ENCODE data around the gene FAHD1. TPM values are rescaled to one million over a fixed set of nuclear protein-coding genes. Genes with fewer than 3 reads are reported as not detected.

Gene FAHD1
- polyA plus RNA-seq, 3 donors: 7.5 to 24.9 (median 17.3) TPM

DNA sequence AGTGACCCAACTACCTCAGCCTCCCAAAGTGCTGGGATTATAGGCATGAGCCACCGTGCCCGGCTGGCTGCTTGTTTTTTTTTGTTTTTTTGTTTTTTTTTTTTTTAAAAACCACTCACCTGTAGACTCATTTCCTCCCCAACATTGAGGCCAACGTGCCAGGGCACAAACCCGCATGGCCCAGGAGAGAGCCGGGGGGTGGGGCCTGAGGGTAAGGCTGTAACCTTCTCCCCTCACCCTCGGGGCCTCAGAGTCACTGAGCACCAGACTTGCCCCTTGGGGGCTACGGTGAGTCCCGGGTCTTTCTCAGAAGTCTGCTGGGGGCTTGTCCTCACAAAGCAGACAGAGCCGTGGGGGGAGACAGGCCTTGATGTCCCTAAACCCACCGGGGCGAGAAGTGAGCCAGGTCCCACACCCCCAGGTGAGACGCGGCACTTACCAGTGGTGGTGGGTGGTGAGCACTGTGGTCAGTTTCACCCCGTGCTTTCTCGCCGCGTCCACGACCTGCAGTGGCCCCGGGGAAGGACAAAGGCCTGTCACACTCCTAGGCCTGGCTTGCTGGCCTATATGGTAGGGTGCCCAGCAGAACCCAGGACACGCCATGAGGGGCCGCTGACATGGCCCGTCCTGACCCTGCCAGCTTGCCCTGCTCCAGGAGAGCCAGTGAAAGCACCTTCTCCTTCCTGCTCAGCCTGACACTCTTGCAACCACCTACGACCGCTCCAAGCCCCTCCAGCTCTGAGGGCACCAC lies 5.0 kb upstream of the FAHD1 start:
- Mint-ChIP-seq H3K4me1 (peaks cover 13% of the 10 kb centered on the region), H3K4me3 (no peak overlapping the region), H3K9me3 (no peaks in the 10 kb centered on the region), H3K27ac (peak overlapping the region in 2 of 7 donors; percentile 58 to 76), H3K36me3 (peaks cover 27 to 65% of the 10 kb centered on the region in 2 donors), H3K27me3 (ENCODE audit: low read depth in 3 of 3) (peaks cover 0 to 3% (median 0%) of the 10 kb centered on the region in 3 donors)
- Histone ChIP-seq H3K36me3 (replicated peaks in 1 of 2; ENCODE audit: control insufficient read depth in 1 of 2, insufficient read depth in 2 of 2, low read length in 2 of 2) (peaks cover 56 to 60% of the 10 kb centered on the region in 2 donors), H3K4me1 (ENCODE audit: control insufficient read depth in 1 of 2, insufficient read depth in 2 of 2, low read length in 2 of 2) (peaks cover 9 to 16% of the 10 kb centered on the region in 2 donors), H2AFZ (ENCODE audit: insufficient read depth, low read depth, low read length, poor library complexity, severe bottlenecking) (no peak overlapping the region), H3K4me2 (replicated peaks; ENCODE audit: extremely low read depth, low read length, poor library complexity, severe bottlenecking) (no peak overlapping the region), H3K79me2 (ENCODE audit: insufficient read depth, low read length) (peaks cover 33% of the 10 kb centered on the region), H4K20me1 (ENCODE audit: insufficient read depth, low read length) (peaks cover 57% of the 10 kb centered on the region), H3K27me3 (ENCODE audit: control insufficient read depth in 2 of 2, insufficient read depth in 2 of 2, low read length in 2 of 2) (no peaks in the 10 kb centered on the region), H3K9ac (ENCODE audit: insufficient read depth, low read length, poor library complexity, severe bottlenecking) (no peak overlapping the region), H3K4me3 (replicated peaks in 1 of 3; ENCODE audit: low read depth in 2 of 3, low read length in 3 of 3) (no peak overlapping the region), H3K27ac (ENCODE audit: low read depth in 1 of 2, low read length in 2 of 2) (no peak overlapping the region), H3K9me3 (replicated peaks in 1 of 2; ENCODE audit: control insufficient read depth in 1 of 2, insufficient read depth in 1 of 2, low read length in 2 of 2) (no peaks in the 10 kb centered on the region)
- DNase-seq: no peak
- intact Hi-C loops (cut with micrococcal nuclease): no loop called here
- WGBS (ENCODE audit: insufficient coverage): 100% methylated on average over 14 of the region's 24 CpGs
- TF ChIP-seq, protein P1, sequence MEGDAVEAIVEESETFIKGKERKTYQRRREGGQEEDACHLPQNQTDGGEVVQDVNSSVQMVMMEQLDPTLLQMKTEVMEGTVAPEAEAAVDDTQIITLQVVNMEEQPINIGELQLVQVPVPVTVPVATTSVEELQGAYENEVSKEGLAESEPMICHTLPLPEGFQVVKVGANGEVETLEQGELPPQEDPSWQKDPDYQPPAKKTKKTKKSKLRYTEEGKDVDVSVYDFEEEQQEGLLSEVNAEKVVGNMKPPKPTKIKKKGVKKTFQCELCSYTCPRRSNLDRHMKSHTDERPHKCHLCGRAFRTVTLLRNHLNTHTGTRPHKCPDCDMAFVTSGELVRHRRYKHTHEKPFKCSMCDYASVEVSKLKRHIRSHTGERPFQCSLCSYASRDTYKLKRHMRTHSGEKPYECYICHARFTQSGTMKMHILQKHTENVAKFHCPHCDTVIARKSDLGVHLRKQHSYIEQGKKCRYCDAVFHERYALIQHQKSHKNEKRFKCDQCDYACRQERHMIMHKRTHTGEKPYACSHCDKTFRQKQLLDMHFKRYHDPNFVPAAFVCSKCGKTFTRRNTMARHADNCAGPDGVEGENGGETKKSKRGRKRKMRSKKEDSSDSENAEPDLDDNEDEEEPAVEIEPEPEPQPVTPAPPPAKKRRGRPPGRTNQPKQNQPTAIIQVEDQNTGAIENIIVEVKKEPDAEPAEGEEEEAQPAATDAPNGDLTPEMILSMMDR (IDR thresholded peaks at IDR 0.05): no peak

DNA sequence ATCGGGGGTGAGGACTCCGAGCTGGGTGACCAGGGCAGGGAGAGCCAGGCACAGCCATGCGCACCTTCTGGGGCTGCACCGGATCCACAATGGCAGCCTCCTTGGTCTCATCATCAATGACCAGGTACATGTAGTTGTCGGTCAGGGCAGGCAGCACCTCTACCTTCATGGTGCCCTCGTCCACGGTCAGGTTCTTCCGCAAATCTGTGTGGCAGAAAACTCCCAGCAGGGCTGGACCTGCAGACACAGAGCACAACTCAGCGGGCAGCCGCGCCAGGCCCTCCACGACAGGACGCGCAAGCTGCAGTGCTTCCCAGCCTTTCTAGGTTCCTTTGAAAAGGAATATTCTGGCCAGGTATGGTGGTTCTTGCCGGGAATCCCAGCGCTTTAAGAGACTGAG lies 4.2 kb upstream of the FAHD1 start:
- intact Hi-C loops (cut with micrococcal nuclease): no loop called here
- Histone ChIP-seq H3K79me2 (ENCODE audit: insufficient read depth, low read length) (peaks cover 40% of the 10 kb centered on the region), H3K9me3 (replicated peaks in 1 of 2; ENCODE audit: control insufficient read depth in 1 of 2, insufficient read depth in 1 of 2, low read length in 2 of 2) (no peaks in the 10 kb centered on the region), H3K4me3 (replicated peaks in 1 of 3; ENCODE audit: low read depth in 2 of 3, low read length in 3 of 3) (no peak overlapping the region), H3K27ac (ENCODE audit: low read depth in 1 of 2, low read length in 2 of 2) (no peak overlapping the region), H2AFZ (ENCODE audit: insufficient read depth, low read depth, low read length, poor library complexity, severe bottlenecking) (no peak overlapping the region), H3K36me3 (replicated peaks in 1 of 2; ENCODE audit: control insufficient read depth in 1 of 2, insufficient read depth in 2 of 2, low read length in 2 of 2) (peaks cover 48 to 52% of the 10 kb centered on the region in 2 donors), H3K4me2 (replicated peaks; ENCODE audit: extremely low read depth, low read length, poor library complexity, severe bottlenecking) (no peak overlapping the region), H3K9ac (ENCODE audit: insufficient read depth, low read length, poor library complexity, severe bottlenecking) (no peak overlapping the region), H3K27me3 (ENCODE audit: control insufficient read depth in 2 of 2, insufficient read depth in 2 of 2, low read length in 2 of 2) (no peaks in the 10 kb centered on the region), H3K4me1 (ENCODE audit: control insufficient read depth in 1 of 2, insufficient read depth in 2 of 2, low read length in 2 of 2) (peaks cover 14 to 24% of the 10 kb centered on the region in 2 donors), H4K20me1 (ENCODE audit: insufficient read depth, low read length) (peaks cover 61% of the 10 kb centered on the region)
- Mint-ChIP-seq H3K27ac (peak overlapping the region in 1 of 7 donors; percentile 76), H3K4me1 (peaks cover 18% of the 10 kb centered on the region), H3K27me3 (ENCODE audit: low read depth in 3 of 3) (peaks cover 0 to 3% (median 0%) of the 10 kb centered on the region in 3 donors), H3K4me3 (no peak overlapping the region), H3K9me3 (peaks cover 0 to 2% (median 0%) of the 10 kb centered on the region in 7 donors), H3K36me3 (peaks cover 20 to 57% of the 10 kb centered on the region in 2 donors)
- WGBS (ENCODE audit: insufficient coverage): over 99% methylated on average over 16 of the region's 16 CpGs
- TF ChIP-seq, protein P1 (IDR thresholded peaks at IDR 0.05): no peak
- DNase-seq: no peak

Measured in CD14-positive monocyte (primary cell).